GM18873 (cell line): ENCODE data around the gene IRAK4.

ENCODE experiments used
- ATAC-seq: cut with Tn5 transposase; IDR thresholded peaks from one replicate; pipeline ENCODE4 v1.9.1; 2021; ENCODE audit warnings: mild to moderate bottlenecking, moderate library complexity, moderate number of reproducible peaks; ENCODE audit not compliant: unreplicated experiment, low FRiP score

The IRAK4 gene

GRCh38 chr12:43835264-43835655 lies 76.5 kb downstream of the IRAK4 start:
- ATAC-seq, result peak; percentile 11

DNA sequence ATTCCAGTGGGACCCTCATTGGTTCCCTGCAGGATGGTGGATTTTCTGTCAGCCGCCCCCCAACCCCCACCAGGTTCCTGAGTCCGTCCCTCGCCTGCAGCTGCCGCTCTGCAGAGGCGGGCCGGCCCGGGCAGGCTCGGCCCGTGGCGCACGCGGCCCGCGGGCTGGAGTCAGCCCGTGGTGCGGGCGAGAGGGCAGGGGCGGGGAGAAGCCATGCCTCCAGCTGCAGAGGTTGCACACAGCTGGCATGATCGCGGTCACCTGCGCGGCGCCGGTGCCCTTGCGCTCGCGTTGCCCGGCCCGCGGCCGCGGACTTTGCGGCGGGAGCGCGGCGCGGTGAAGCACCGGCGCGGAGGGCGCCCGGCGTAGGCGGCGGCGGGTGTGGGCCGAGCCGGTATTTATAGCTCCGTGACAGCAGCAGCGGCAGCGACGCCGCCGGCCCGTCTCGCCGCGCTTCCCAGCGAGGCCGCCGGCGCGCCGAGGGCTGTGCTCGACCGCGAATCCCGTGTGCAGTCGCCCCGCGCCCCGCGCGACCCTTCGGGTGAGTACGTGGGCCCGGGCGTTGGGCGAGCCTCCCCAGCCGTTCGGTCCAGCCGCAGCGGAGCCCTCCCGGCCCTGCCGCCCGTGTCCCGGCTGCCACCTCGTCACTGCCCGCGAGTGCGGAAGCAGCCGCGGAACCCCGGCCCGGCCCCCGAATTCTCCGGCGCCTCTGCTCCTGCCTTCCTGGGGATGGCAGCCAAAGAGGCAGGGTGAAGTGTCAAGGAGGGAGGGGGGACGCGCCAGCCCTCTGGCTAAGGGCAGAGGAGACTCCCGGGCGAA lies 77.1 kb downstream of the IRAK4 start, which contains the start of gene TMEM117:
Gene TMEM117 (plus strand): TSS at position 426 of the 819 bp plus-strand sequence.
- peak; percentile 73 for ATAC-seq

DNA sequence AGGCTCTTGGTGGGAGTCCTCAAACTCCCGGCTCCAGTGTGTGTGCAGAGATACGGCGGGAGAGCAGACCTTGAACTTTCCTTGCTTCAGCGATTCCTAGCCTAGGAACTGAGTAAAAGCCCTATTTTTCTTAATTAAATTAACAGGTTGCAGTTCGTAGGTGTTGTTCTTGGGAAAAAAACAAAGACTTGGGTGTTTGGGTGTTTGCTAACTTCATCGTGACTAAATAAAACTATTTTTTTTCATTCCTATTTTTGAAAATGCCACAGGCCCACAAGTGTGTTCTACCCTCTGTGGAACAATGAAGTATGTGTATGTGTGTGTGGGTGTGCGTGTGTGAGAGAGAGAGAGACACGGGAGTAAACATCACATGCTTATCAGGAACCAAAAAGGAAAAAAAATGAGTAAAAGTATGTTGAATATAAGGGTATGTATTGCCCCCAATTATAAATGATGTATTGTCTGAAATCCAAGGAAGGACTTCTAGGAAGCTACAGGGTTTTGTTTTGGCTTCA lies 77.8 kb downstream of the IRAK4 start:
- ATAC-seq, result peak; percentile 34
